Body of pancreas (tissue), 4 donors: Measurements from ENCODE around the gene SPARCL1. TPM values are rescaled to one million over a fixed set of nuclear protein-coding genes. Genes with fewer than 3 reads are reported as not detected.
"Not testable (repeated sequence)": the region's sequence is repeated elsewhere in the genome, so short reads cannot be mapped to it uniquely, and the experiment has no call there.

ENCODE experiments used
- ATAC-seq: fragments of 150-250 bp; one replicate; pipeline ENCODE4 v1.9.1; 2016
- DNase-seq, 4 donors: peaks; one replicate each; pipeline ENCODE4 v3.0.0-alpha.2; 2019
- H3K27ac ChIP-seq, 4 donors: fragments of 200-600 bp; sonication (generic); 1 replicate in 3 of 4; 2 replicates in 1 of 4; pipeline versions ENCODE4 v1.5.1 to v1.6.1; 2016 to 2019; ENCODE audit warnings: mild to moderate bottlenecking in 1 of 4, mixed read lengths in 1 of 4, moderate library complexity in 1 of 4
- H3K27me3 ChIP-seq, 2 donors: fragments of 200-600 bp; sonication (generic); one replicate each; pipeline ENCODE4 v1.6.0; 2016; ENCODE audit warnings: mild to moderate bottlenecking in 1 of 2
- H3K36me3 ChIP-seq, 2 donors: fragments of 200-600 bp; sonication (generic); replicated peaks in 1 of 2; 2 replicates each; pipeline ENCODE4 v1.5.1; 2016; ENCODE audit warnings: low read depth in 2 of 2; ENCODE audit not compliant: insufficient read depth in 1 of 2
- H3K4me1 ChIP-seq: fragments of 200-600 bp; sonication (generic); one replicate; pipeline ENCODE4 v1.6.0; 2016
- H3K4me3 ChIP-seq, 2 donors: fragments of 200-600 bp; sonication (generic); 1 replicate in 1 of 2; 2 replicates in 1 of 2; pipeline ENCODE4 v1.5.1; 2016 to 2019
- H3K9me3 ChIP-seq, 3 donors: fragments of 200-600 bp; sonication (generic); 1 replicate in 2 of 3; 2 replicates in 1 of 3; pipeline ENCODE4 v1.5.1; 2016
- CTCF ChIP-seq, 7 experiments: fragments of 450-650 bp in 4 of 7; fragments of 200-600 bp in 3 of 7; sonication (generic) in 3 of 7; IDR thresholded peaks; one replicate each; pipeline ENCODE4 v1.5.1; 2016 to 2019; ENCODE audit warnings: antibody characterized with exemption in 7 of 7
- POLR2A ChIP-seq, 3 donors: fragments of 450-650 bp; IDR thresholded peaks; one replicate each; pipeline ENCODE4 v1.6.1; 2016; ENCODE audit warnings: antibody characterized with exemption in 3 of 3, mild to moderate bottlenecking in 2 of 3
- WGBS, 2 donors: methylation state at CpG; one replicate each; pipeline ENCODE4 v1.1.5; 2017; 5-methylcytosine and 5-hydroxymethylcytosine counted together
- intact Hi-C: fragments of 100-400 bp; cut with DNase I; formaldehyde crosslinking; loops from one replicate; pipeline ENCODE4 v1.15.1; 2023
- total RNA-seq, 2 donors: library from RNA; depleted of rRNA; stranded (reverse); fragments of >200 nt; gene quantifications; one replicate each; pipeline ENCODE4 v1.1.0, GENCODE V29; 2016

SPARCL1 gene
- total RNA-seq: 100 to 1,000 TPM; 137 to 141 TPM

GRCh38 chr4:87529187-87529586 lies at the start of gene SPARCL1:
Gene SPARCL1, minus strand, starts transcription at chr4:87529376. Its CDS starts 29,802 bp downstream, at chr4:87499574.
- intact Hi-C loops: no loop called here
- no peaks in the 10 kb centered on the region for H3K27me3 ChIP-seq
- no peak within 1 kb of the TSS for H3K4me3 ChIP-seq
- no peaks in the 10 kb centered on the region for H3K36me3 ChIP-seq
- ATAC-seq (peak; percentile 34), DNase-seq (peak in 2 of 4 donors; percentile 13 to 21)
- peak within 1 kb of the TSS; percentile 18 to 42 (median 37) for H3K27ac ChIP-seq
- H3K4me1 ChIP-seq: peaks cover 8% of the 10 kb centered on the region
- TF ChIP-seq CTCF (IDR thresholded peaks at IDR 0.05): no peak
- peak in 1 of 3 donors; percentile 26 for TF ChIP-seq POLR2A (IDR thresholded peaks at IDR 0.05)
- 68 to 72% methylated on average over 4 of the region's 4 CpGs for WGBS, 2 donors
- peaks cover 0 to 7% (median 0%) of the 10 kb centered on the region in 3 donors for H3K9me3 ChIP-seq

GRCh38 chr4:87575983-87576382 lies 46.8 kb upstream of the SPARCL1 start:
- no peaks in the 10 kb centered on the region for H3K36me3 ChIP-seq
- H3K4me3 ChIP-seq: no peak overlapping the region
- H3K9me3 ChIP-seq: no peaks in the 10 kb centered on the region
- no peaks in the 10 kb centered on the region for H3K27me3 ChIP-seq
- H3K27ac ChIP-seq: no peak overlapping the region
- DNase-seq (no peak), ATAC-seq (no peak)
- intact Hi-C loops: no loop called here
- H3K4me1 ChIP-seq: no peaks in the 10 kb centered on the region
- TF ChIP-seq CTCF (IDR thresholded peaks at IDR 0.05) (no peak), POLR2A (IDR thresholded peaks at IDR 0.05) (no peak)

- ATAC-seq (no peak), DNase-seq (no peak)
- no peaks in the 10 kb centered on the region for H3K36me3 ChIP-seq
- TF ChIP-seq POLR2A (IDR thresholded peaks at IDR 0.05) (no peak), CTCF (IDR thresholded peaks at IDR 0.05) (no peak)
- H3K9me3 ChIP-seq: no peaks in the 10 kb centered on the region
- H3K4me3 ChIP-seq: no peak overlapping the region
- intact Hi-C loops: no loop called here
- 88 to 97% methylated on average over 1 of the region's 1 CpG for WGBS, 2 donors
- no peaks in the 10 kb centered on the region for H3K27me3 ChIP-seq
- no peak overlapping the region for H3K27ac ChIP-seq
- H3K4me1 ChIP-seq: no peaks in the 10 kb centered on the region
Observed at GRCh38 chr4:87575408-87575807, 46.2 kb upstream of the SPARCL1 start.

GRCh38 chr4:87574996-87575395 lies 45.8 kb upstream of the SPARCL1 start:
- Histone ChIP-seq H3K27ac (no peak overlapping the region), H3K36me3 (no peaks in the 10 kb centered on the region), H3K27me3 (no peaks in the 10 kb centered on the region), H3K4me1 (no peaks in the 10 kb centered on the region), H3K9me3 (no peaks in the 10 kb centered on the region), H3K4me3 (no peak overlapping the region)
- WGBS, 2 donors: 54 to 78% methylated on average over 3 of the region's 3 CpGs
- no peak for ATAC-seq
- intact Hi-C loops: no loop called here
- TF ChIP-seq CTCF (IDR thresholded peaks at IDR 0.05): no peak
- TF ChIP-seq POLR2A (IDR thresholded peaks at IDR 0.05): no peak
- DNase-seq: no peak

GRCh38 chr4:87574376-87574775 lies 45.2 kb upstream of the SPARCL1 start:
- ATAC-seq, H3K4me1 ChIP-seq, H3K36me3 ChIP-seq, H3K4me3 ChIP-seq, DNase-seq, H3K9me3 ChIP-seq, intact Hi-C loops, H3K27ac ChIP-seq, H3K27me3 ChIP-seq: not testable (repeated sequence)
